Activated CD8-positive, alpha-beta memory T cell treated with anti-CD3 and anti-CD28 coated beads, Interleukin-2, amount 50 U/mL, for 1 hour (primary cell): ENCODE measurements around the gene CAPRIN1.
A peak's percentile ranks its signal among the peaks of the same experiment; 100 is the strongest.
"Not testable (repeated sequence)": the region's sequence is repeated elsewhere in the genome, so short reads cannot be mapped to it uniquely, and the experiment has no call there.

Experiments
- DNase-seq: peaks from one replicate; pipeline ENCODE4 v3.0.0-alpha.2; 2020; ENCODE audit errors: extremely low read depth

Gene CAPRIN1

GRCh38 chr11:34086554-34087283 is 35.2 kb downstream of the CAPRIN1 start:
- DNase-seq: no peak

- no peak for DNase-seq
Observed at GRCh38 chr11:34091825-34092224, 40.3 kb downstream of the CAPRIN1 start.

- not testable (repeated sequence) for DNase-seq
Observed at GRCh38 chr11:34094900-34095299, 43.4 kb downstream of the CAPRIN1 start.

- no peak for DNase-seq
Observed at GRCh38 chr11:34098813-34099212, 47.3 kb downstream of the CAPRIN1 start.

GRCh38 chr11:34104680-34105078 is 53.1 kb downstream of the CAPRIN1 start:
- DNase-seq: no peak

- DNase-seq: peak; percentile 97
Observed at GRCh38 chr11:34105079-34105956, 53.8 kb downstream of the CAPRIN1 start, which contains the start of gene NAT10. TSS of gene NAT10 (plus strand) at chr11:34105629. CDS start at chr11:34108226, 2,597 bp downstream.

- peak; percentile 4 for DNase-seq
Observed at GRCh38 chr11:34105957-34106504, 54.5 kb downstream of the CAPRIN1 start.

- no peak for DNase-seq
Observed at GRCh38 chr11:34111722-34112270, 60.3 kb downstream of the CAPRIN1 start.

GRCh38 chr11:34114014-34114413 is 62.5 kb downstream of the CAPRIN1 start:
- no peak for DNase-seq

- DNase-seq: no peak
Observed at GRCh38 chr11:34114471-34114870, 62.9 kb downstream of the CAPRIN1 start.

- no peak for DNase-seq
Observed at GRCh38 chr11:34120651-34121050, 69.1 kb downstream of the CAPRIN1 start.

GRCh38 chr11:34124885-34125668 is 73.5 kb downstream of the CAPRIN1 start:
- DNase-seq: no peak

GRCh38 chr11:34126959-34127848 is 75.7 kb downstream of the CAPRIN1 start:
- DNase-seq: no peak

GRCh38 chr11:34128824-34129223 is 77.3 kb downstream of the CAPRIN1 start:
- no peak for DNase-seq

GRCh38 chr11:34132261-34132965 is 80.9 kb downstream of the CAPRIN1 start:
- no peak for DNase-seq

- DNase-seq: no peak
Observed at GRCh38 chr11:34134765-34135164, 83.2 kb downstream of the CAPRIN1 start.

- DNase-seq: no peak
Observed at GRCh38 chr11:34135439-34135838, 83.9 kb downstream of the CAPRIN1 start.

GRCh38 chr11:34136420-34136819 is 84.9 kb downstream of the CAPRIN1 start:
- DNase-seq: no peak

- no peak for DNase-seq
Observed at GRCh38 chr11:34139346-34139745, 87.8 kb downstream of the CAPRIN1 start.

GRCh38 chr11:34140149-34140548 is 88.6 kb downstream of the CAPRIN1 start:
- DNase-seq: no peak
